H1 (cell line): ENCODE measurements around the gene INPP5A. TPM values are rescaled to one million over a fixed set of nuclear protein-coding genes. Genes with fewer than 3 reads are reported as not detected.

Experiments
- CTCF ChIA-PET: fragments of 300-600 bp; sonication (Branson Sonifier 250); formaldehyde crosslinking; loops from one replicate; lab custom pipeline; 2021; ENCODE audit not compliant: partially characterized antibody; lab: Charles Lee
- POLR2A ChIA-PET: fragments of 300-600 bp; sonication (Branson Sonifier 250); formaldehyde crosslinking; loops from one replicate; lab custom pipeline; 2021; ENCODE audit warnings: inconsistent platforms; ENCODE audit not compliant: partially characterized antibody; lab: Charles Lee
- DNase-seq, 2 experiments: peaks; one replicate each; pipeline versions ENCODE4 v3.0.0 to v3.0.0-alpha.2; 2010 to 2022; ENCODE audit warnings: low spot score in 2 of 2, low read depth in 1 of 2, mixed read lengths in 1 of 2
- FAIRE-seq: peaks from 2 replicates; lab custom pipeline; 2011; peaks lifted over from hg19 to GRCh38; lab: Jason Lieb, UNC
- H2AFZ ChIP-seq: 2 replicates; pipeline ENCODE4 v1.8.1; 2012; ENCODE audit warnings: low read length, inconsistent platforms
- H2AK5ac ChIP-seq: 2 replicates; pipeline ENCODE4 v1.6.1; 2013; ENCODE audit warnings: low read depth, low read length
- H2BK120ac ChIP-seq: replicated peaks from 2 replicates; pipeline ENCODE3; 2013; ENCODE audit warnings: low read depth, low read length, inconsistent platforms
- H2BK12ac ChIP-seq: 2 replicates; pipeline ENCODE4 v1.6.1; 2013; ENCODE audit warnings: low read depth, low read length
- H2BK15ac ChIP-seq: 2 replicates; pipeline ENCODE4 v1.6.1; 2013; ENCODE audit warnings: low read length
- H2BK20ac ChIP-seq: 2 replicates; pipeline ENCODE4 v1.6.1; 2013; ENCODE audit warnings: low read length
- H2BK5ac ChIP-seq: 2 replicates; pipeline ENCODE4 v1.6.1; 2013; ENCODE audit warnings: low read depth, low read length
- H3K14ac ChIP-seq: 2 replicates; pipeline ENCODE4 v1.6.1; 2013; ENCODE audit warnings: inconsistent platforms; ENCODE audit not compliant: insufficient read length
- H3K18ac ChIP-seq: 2 replicates; pipeline ENCODE4 v1.6.1; 2013; ENCODE audit warnings: low read length; ENCODE audit errors: extremely low read depth
- H3K23ac ChIP-seq: 2 replicates; pipeline ENCODE4 v1.6.1; 2013; ENCODE audit warnings: inconsistent platforms; ENCODE audit not compliant: insufficient read length
- H3K23me2 ChIP-seq: 2 replicates; pipeline ENCODE4 v1.6.1; 2013; ENCODE audit warnings: low read depth, low read length
- H3K27ac ChIP-seq: 2 replicates; pipeline ENCODE4 v1.6.1; 2011; ENCODE audit warnings: low read depth, low read length, inconsistent platforms
- H3K27me3 ChIP-seq, 4 experiments: replicated peaks in 1 of 4; 1 replicate in 1 of 4; 2 replicates in 3 of 4; pipeline versions ENCODE4 v1.6.1 to v1.8.1; 2011 to 2013; ENCODE audit warnings: low read length in 3 of 4, mild to moderate bottlenecking in 3 of 4, inconsistent platforms in 2 of 4, mixed read lengths in 2 of 4, moderate library complexity in 1 of 4; ENCODE audit not compliant: control insufficient read depth in 3 of 4, insufficient read depth in 3 of 4; ENCODE audit errors: extremely low read depth in 1 of 4
- H3K36me3 ChIP-seq, 4 experiments: 2 replicates each; pipeline versions ENCODE4 v1.6.1 to v1.8.1; 2011 to 2013; ENCODE audit warnings: mild to moderate bottlenecking in 4 of 4, low read length in 3 of 4, moderate library complexity in 2 of 4, control low read depth in 1 of 4, inconsistent platforms in 1 of 4; ENCODE audit not compliant: insufficient read depth in 4 of 4, control insufficient read depth in 2 of 4
- H3K4ac ChIP-seq: replicated peaks from 2 replicates; pipeline ENCODE3; 2013; ENCODE audit warnings: low read length, low read depth, mixed read lengths, inconsistent platforms; ENCODE audit not compliant: insufficient read length
- H3K4me1 ChIP-seq, 4 experiments: replicated peaks in 1 of 4; 1 replicate in 1 of 4; 2 replicates in 3 of 4; pipeline versions ENCODE4 v1.6.1 to v1.8.1; 2011 to 2013; ENCODE audit warnings: low read length in 3 of 4, inconsistent platforms in 2 of 4, mixed read lengths in 1 of 4; ENCODE audit not compliant: insufficient read depth in 4 of 4, control insufficient read depth in 3 of 4
- H3K4me2 ChIP-seq, 2 experiments: 2 replicates each; pipeline versions ENCODE4 v1.6.1 to v1.8.1; 2011 to 2013; ENCODE audit warnings: low read depth in 2 of 2, low read length in 2 of 2, control low read depth in 1 of 2, inconsistent platforms in 1 of 2, mild to moderate bottlenecking in 1 of 2; ENCODE audit not compliant: insufficient read depth in 1 of 2
- H3K4me3 ChIP-seq, 4 experiments: fragments of 200-600, 300-600 bp in 1 of 4; sonication (generic), shearing (Covaris generic), sonication (Bioruptor Twin) in 1 of 4; 2 replicates each; pipeline versions ENCODE4 v1.5.1 to v1.8.1; 2011 to 2016; ENCODE audit warnings: low read length in 4 of 4, low read depth in 3 of 4, control low read depth in 2 of 4, inconsistent platforms in 2 of 4, mild to moderate bottlenecking in 2 of 4, mixed read lengths in 1 of 4, moderate library complexity in 1 of 4; ENCODE audit not compliant: insufficient read depth in 2 of 4; ENCODE audit errors: extremely low read depth in 1 of 4
- H3K56ac ChIP-seq: replicated peaks from 2 replicates; pipeline ENCODE3; 2013; ENCODE audit warnings: low read depth, mild to moderate bottlenecking, mixed read lengths, low read length, inconsistent platforms; ENCODE audit not compliant: insufficient read length
- H3K79me1 ChIP-seq: 2 replicates; pipeline ENCODE4 v1.6.1; 2013; ENCODE audit warnings: low read depth, low read length, control low read depth
- H3K79me2 ChIP-seq, 2 experiments: 2 replicates each; pipeline versions ENCODE4 v1.6.1 to v1.8.1; 2012 to 2013; ENCODE audit warnings: low read length in 2 of 2, mild to moderate bottlenecking in 2 of 2, inconsistent platforms in 1 of 2; ENCODE audit not compliant: insufficient read depth in 2 of 2, control insufficient read depth in 1 of 2
- H3K9ac ChIP-seq, 4 experiments: replicated peaks in 1 of 4; 1 replicate in 1 of 4; 2 replicates in 3 of 4; pipeline versions ENCODE4 v1.6.1 to v1.8.1; 2011 to 2013; ENCODE audit warnings: low read depth in 3 of 4, low read length in 3 of 4, control low read depth in 2 of 4, mild to moderate bottlenecking in 2 of 4, moderate library complexity in 2 of 4, inconsistent platforms in 1 of 4; ENCODE audit errors: extremely low read depth in 1 of 4
- H3K9me3 ChIP-seq, 2 experiments: 2 replicates each; pipeline versions ENCODE4 v1.6.1 to v1.8.1; 2012 to 2013; ENCODE audit warnings: mild to moderate bottlenecking in 2 of 2, moderate library complexity in 2 of 2, control low read depth in 1 of 2, inconsistent platforms in 1 of 2, low read depth in 1 of 2, low read length in 1 of 2, mixed read lengths in 1 of 2; ENCODE audit not compliant: insufficient read depth in 2 of 2
- H4K20me1 ChIP-seq, 2 experiments: replicated peaks in 1 of 2; 2 replicates each; pipeline versions ENCODE3 to v1.8.1; 2011 to 2013; ENCODE audit warnings: inconsistent platforms in 2 of 2, low read length in 2 of 2, mild to moderate bottlenecking in 1 of 2; ENCODE audit not compliant: insufficient read depth in 2 of 2, control insufficient read depth in 1 of 2
- H4K5ac ChIP-seq: 2 replicates; pipeline ENCODE4 v1.6.1; 2013; ENCODE audit warnings: low read length, low read depth, mixed read lengths, inconsistent platforms; ENCODE audit not compliant: insufficient read length
- H4K8ac ChIP-seq: 2 replicates; pipeline ENCODE4 v1.8.0; 2013; ENCODE audit warnings: mild to moderate bottlenecking, moderate library complexity, low read length, inconsistent platforms; ENCODE audit not compliant: insufficient read depth; ENCODE audit errors: extremely low read depth
- H4K91ac ChIP-seq: replicated peaks from 2 replicates; pipeline ENCODE3; 2013; ENCODE audit warnings: low read length, mixed read lengths, inconsistent platforms; ENCODE audit not compliant: insufficient read length
- ASH2L ChIP-seq: fragments of 200-600, 300-600 bp; sonication (generic); IDR thresholded peaks from one replicate; pipeline ENCODE4 v1.7.1; 2017; ENCODE audit warnings: low read length
- CHD1 ChIP-seq: IDR thresholded peaks from 2 replicates; pipeline ENCODE4 v1.6.1; 2012; ENCODE audit warnings: low read depth, low read length, improper control_type of control experiment
- CREB1 ChIP-seq: IDR thresholded peaks from 2 replicates; pipeline ENCODE4 v1.6.1; 2012; ENCODE audit warnings: inconsistent platforms
- JUN ChIP-seq: IDR thresholded peaks from 2 replicates; pipeline ENCODE4 v1.6.1; 2011; ENCODE audit warnings: low read depth, mild to moderate bottlenecking, improper control_type of control experiment, low read length
- RAD21 ChIP-seq, 2 experiments: IDR thresholded peaks in 1 of 2; conservative IDR thresholded peaks in 1 of 2; 2 replicates each; pipeline ENCODE4 v1.6.1; 2011; ENCODE audit warnings: low read depth in 2 of 2, low read length in 2 of 2, improper control_type of control experiment in 1 of 2, inconsistent platforms in 1 of 2, mild to moderate bottlenecking in 1 of 2, moderate library complexity in 1 of 2
- SIRT6 ChIP-seq: IDR thresholded peaks from one replicate; pipeline ENCODE4 v1.7.1; 2012; ENCODE audit warnings: low read length, inconsistent platforms
- TBP ChIP-seq: IDR thresholded peaks from 2 replicates; pipeline ENCODE4 v1.6.1; 2011; ENCODE audit warnings: low read depth, low read length, improper control_type of control experiment
- TCF12 ChIP-seq: IDR thresholded peaks from 2 replicates; pipeline ENCODE4 v1.6.1; 2011; ENCODE audit warnings: low read depth, mild to moderate bottlenecking, low read length
- WGBS, 2 experiments: shearing (Covaris generic) in 1 of 2; methylation state at CpG; one replicate each; pipeline versions ENCODE4 v1.1.6 to v1.1.7; 2013 to 2015; ENCODE audit warnings: low lambda C conversion rate in 2 of 2, mixed read lengths in 2 of 2, inconsistent platforms in 1 of 2, low coverage in 1 of 2, missing lambda C conversion rate in 1 of 2; ENCODE audit not compliant: insufficient replicate concordance in 2 of 2, insufficient coverage in 1 of 2, insufficient read length in 1 of 2; ENCODE audit errors: extremely low coverage in 1 of 2, missing lambda C conversion rate in 1 of 2; 5-methylcytosine and 5-hydroxymethylcytosine counted together
- polyA plus RNA-seq, 7 experiments: library from polyadenylated mRNA; depleted of rRNA in 3 of 7; stranded (reverse) in 5 of 7; unstranded in 2 of 7; fragments of >200 nt in 5 of 7; fragments of 200-250 nt in 2 of 7; gene quantifications; 1 replicate in 5 of 7; 2 replicates in 1 of 7; 4 replicates in 1 of 7; pipeline versions ENCODE4 v1.2.1 to v1.2.3, GENCODE V29; 2011 to 2013; ENCODE audit warnings: missing spikeins in 2 of 7, mixed read lengths in 2 of 7
- total RNA-seq: library from RNA; stranded (reverse); fragmentation: NEBNext Ultra II Directional; extraction: Animal tissue kit (Norgen Biotek cat#: 25700); gene quantifications from 2 replicates; pipeline ENCODE4 v1.2.1, GENCODE V29; 2021

Gene INPP5A
- total and polyA plus RNA-seq, 2 of the 8 experiments (the other 6 are each of a cell fraction or from before 2014, with no cell fraction given), result 19.7 to 27.5 TPM

DNA sequence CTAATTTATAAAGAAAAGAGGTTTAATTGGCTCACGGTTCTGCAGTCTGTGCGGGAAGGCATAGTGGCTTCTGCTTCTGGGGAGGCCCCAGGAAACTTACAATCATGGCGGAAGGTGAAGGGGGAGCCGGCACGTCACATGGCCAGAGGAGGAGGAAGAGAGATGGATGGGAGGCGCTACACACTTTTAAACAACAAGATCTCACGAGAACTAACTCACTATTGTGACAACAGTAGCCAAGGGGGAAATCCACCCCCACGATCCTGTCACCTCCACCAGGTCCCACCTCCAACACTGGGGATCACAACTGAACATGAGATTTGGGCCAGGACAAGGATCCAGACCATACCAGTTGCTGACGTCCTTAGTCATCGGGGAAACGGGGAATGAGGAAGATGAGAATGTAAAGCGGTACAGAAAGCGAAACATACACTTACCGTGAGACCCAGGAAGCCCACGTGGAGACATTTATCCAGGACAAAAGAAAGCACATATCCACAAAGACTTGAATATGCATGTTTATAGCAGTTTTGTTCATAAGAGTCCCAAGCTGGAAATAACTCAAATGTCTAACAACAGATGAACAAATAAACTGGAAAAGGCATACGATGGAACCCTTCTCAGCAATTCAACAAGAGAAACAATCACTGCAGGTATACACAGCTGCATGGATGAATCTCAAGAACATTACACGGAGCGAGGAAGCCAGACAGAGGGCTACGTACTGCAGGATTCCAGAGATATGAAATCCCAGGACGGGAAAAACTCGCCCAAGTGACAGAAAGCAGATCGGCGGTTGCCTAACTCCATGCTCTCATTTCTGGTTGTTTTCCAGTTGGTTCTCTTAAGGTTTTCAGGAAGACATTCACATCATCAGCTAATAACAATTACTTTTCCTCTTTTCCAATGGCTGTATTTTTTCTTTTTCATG is 26.2 kb upstream of the INPP5A start:
- no peaks in the 10 kb centered on the region for H3K36me3 ChIP-seq
- no peak for TF ChIP-seq TBP
- TF ChIP-seq TCF12, result no peak
- TF ChIP-seq JUN, result no peak
- no peak for TF ChIP-seq RAD21 (IDR thresholded peaks at IDR 0.05 in 1 of 2, conservative IDR thresholded peaks at IDR 0.05 in 1 of 2; ENCODE audit: low read depth in 2 of 2, low read length in 2 of 2)
- no peak for TF ChIP-seq SIRT6
- TF ChIP-seq CREB1, result no peak
- no peak for TF ChIP-seq CHD1
- no peak for TF ChIP-seq ASH2L
- FAIRE-seq (no peak), DNase-seq (no peak)
- no peak overlapping the region for H3K56ac ChIP-seq
- no peak overlapping the region for H2BK20ac ChIP-seq
- H3K14ac ChIP-seq, result no peak overlapping the region
- H3K9ac ChIP-seq, result no peak overlapping the region
- peaks cover under 1 to 7% (median 3%) of the 10 kb centered on the region in 4 experiments for H3K4me1 ChIP-seq
- H4K91ac ChIP-seq, result no peak overlapping the region
- H3K79me2 ChIP-seq, result no peaks in the 10 kb centered on the region; a peak in 1 of 4 replicates
- H2BK120ac ChIP-seq, result no peak overlapping the region
- peaks cover 7% of the 10 kb centered on the region; the same call in 1 of the 2 replicates for H3K23me2 ChIP-seq
- no peak overlapping the region for H3K4ac ChIP-seq
- WGBS, 2 experiments, result 88% methylated on average over 23 of the region's 23 CpGs; no CpG with 5 or more reads in 1 of the 2 experiments
- H4K8ac ChIP-seq, result no peak overlapping the region
- H4K5ac ChIP-seq, result no peak overlapping the region
- H2AFZ ChIP-seq, result no peak overlapping the region
- no peak overlapping the region for H3K4me3 ChIP-seq
- peaks cover 2 to 9% of the 10 kb centered on the region in 2 experiments for H4K20me1 ChIP-seq
- 0 out of 2 replicates have a peak overlapping the region, but pooled peaks have one; percentile 53 for H2AK5ac ChIP-seq
- H2BK12ac ChIP-seq, result no peak overlapping the region
- ChIA-PET POLR2A (no interaction called here), CTCF (no interaction called here)
- H3K79me1 ChIP-seq, result no peaks in the 10 kb centered on the region
- H3K27ac ChIP-seq, result no peak overlapping the region
- no peak overlapping the region for H3K23ac ChIP-seq
- peak overlapping the region; percentile 31; the same call in 1 of the 2 replicates for H2BK15ac ChIP-seq
- H2BK5ac ChIP-seq, result no peak overlapping the region
- no peaks in the 10 kb centered on the region; a peak in 1 of 7 replicates for H3K27me3 ChIP-seq
- H3K18ac ChIP-seq, result no peak overlapping the region
- no peak overlapping the region for H3K4me2 ChIP-seq
- no peaks in the 10 kb centered on the region for H3K9me3 ChIP-seq
